H9 (cell line): ENCODE results near the gene HHAT. TPM values are rescaled to one million over a fixed set of nuclear protein-coding genes. Genes with fewer than 3 reads are reported as not detected.

Experiments
- DNase-seq: peaks from one replicate; pipeline ENCODE4 v3.0.0-alpha.2; 2017
- H2AFZ ChIP-seq: one replicate; pipeline ENCODE4 v1.6.1; 2013; ENCODE audit warnings: mild to moderate bottlenecking, low read length, control low read depth, moderate library complexity
- H2AK5ac ChIP-seq: 2 replicates; pipeline ENCODE4 v1.6.1; 2013; ENCODE audit warnings: low read length, control low read depth, mixed read lengths; ENCODE audit not compliant: insufficient read length
- H2BK120ac ChIP-seq: one replicate; pipeline ENCODE4 v1.6.1; 2013; ENCODE audit warnings: low read depth, mild to moderate bottlenecking, low read length, control low read depth, inconsistent platforms; ENCODE audit not compliant: poor library complexity, severe bottlenecking
- H2BK12ac ChIP-seq: 2 replicates; pipeline ENCODE4 v1.6.1; 2013; ENCODE audit warnings: low read length, control low read depth, mixed read lengths, low read depth; ENCODE audit not compliant: insufficient read length
- H2BK15ac ChIP-seq: 2 replicates; pipeline ENCODE4 v1.6.1; 2013; ENCODE audit warnings: low read depth, low read length, control low read depth
- H2BK20ac ChIP-seq: one replicate; pipeline ENCODE4 v1.6.1; 2013; ENCODE audit warnings: low read depth, mild to moderate bottlenecking, low read length, control low read depth, inconsistent platforms; ENCODE audit not compliant: poor library complexity, severe bottlenecking
- H2BK5ac ChIP-seq: 2 replicates; pipeline ENCODE4 v1.6.1; 2013; ENCODE audit warnings: low read length, control low read depth, mixed read lengths; ENCODE audit not compliant: insufficient read length
- H3K14ac ChIP-seq: 2 replicates; pipeline ENCODE4 v1.6.1; 2013; ENCODE audit warnings: low read length, control low read depth; ENCODE audit not compliant: insufficient read depth
- H3K18ac ChIP-seq: 2 replicates; pipeline ENCODE4 v1.6.1; 2013; ENCODE audit warnings: low read depth, mild to moderate bottlenecking, mixed read lengths, low read length, control low read depth; ENCODE audit not compliant: insufficient read length
- H3K23ac ChIP-seq: 2 replicates; pipeline ENCODE4 v1.6.1; 2013; ENCODE audit warnings: low read length, control low read depth, mixed read lengths, low read depth; ENCODE audit not compliant: insufficient read length
- H3K23me2 ChIP-seq: 2 replicates; pipeline ENCODE4 v1.6.1; 2013; ENCODE audit warnings: low read depth, mild to moderate bottlenecking, mixed read lengths, low read length, control low read depth; ENCODE audit not compliant: insufficient read length, poor library complexity, severe bottlenecking
- H3K27ac ChIP-seq: 2 replicates; pipeline ENCODE4 v1.5.1; 2013; ENCODE audit warnings: low read length, control low read depth, mixed read lengths, low read depth; ENCODE audit not compliant: insufficient read length
- H3K27me3 ChIP-seq: 2 replicates; pipeline ENCODE4 v1.6.1; 2013; ENCODE audit warnings: low read length, control low read depth, inconsistent platforms; ENCODE audit not compliant: insufficient read depth
- H3K4ac ChIP-seq: 2 replicates; pipeline ENCODE4 v1.6.1; 2013; ENCODE audit warnings: low read depth, mild to moderate bottlenecking, control low read depth, inconsistent platforms, low read length, moderate library complexity
- H3K4me1 ChIP-seq: 2 replicates; pipeline ENCODE4 v1.6.1; 2013; ENCODE audit warnings: low read length, control low read depth, inconsistent platforms; ENCODE audit not compliant: insufficient read depth
- H3K4me2 ChIP-seq: 2 replicates; pipeline ENCODE4 v1.6.1; 2013; ENCODE audit warnings: low read length, control low read depth, mixed read lengths; ENCODE audit not compliant: insufficient read length, insufficient read depth
- H3K56ac ChIP-seq: 2 replicates; pipeline ENCODE4 v1.6.1; 2013; ENCODE audit warnings: low read depth, mild to moderate bottlenecking, mixed read lengths, low read length, control low read depth; ENCODE audit not compliant: insufficient read length
- H3K79me1 ChIP-seq: 2 replicates; pipeline ENCODE4 v1.6.1; 2013; ENCODE audit warnings: low read depth, mild to moderate bottlenecking, moderate library complexity, low read length, control low read depth, inconsistent platforms; ENCODE audit not compliant: insufficient read depth, poor library complexity, severe bottlenecking
- H3K79me2 ChIP-seq: 2 replicates; pipeline ENCODE4 v1.6.1; 2013; ENCODE audit warnings: low read length, control low read depth, inconsistent platforms; ENCODE audit not compliant: insufficient read depth
- H3K9ac ChIP-seq: 2 replicates; pipeline ENCODE4 v1.6.1; 2013; ENCODE audit warnings: low read length, control low read depth, mixed read lengths; ENCODE audit not compliant: insufficient read length; ENCODE audit errors: extremely low read depth
- H3K9me3 ChIP-seq: one replicate; pipeline ENCODE4 v1.6.1; 2013; ENCODE audit warnings: low read depth, low read length, inconsistent platforms; ENCODE audit not compliant: control insufficient read depth
- H3T11ph ChIP-seq: one replicate; pipeline ENCODE4 v1.6.1; 2013; ENCODE audit warnings: mild to moderate bottlenecking, low read length, control low read depth, inconsistent platforms
- H4K20me1 ChIP-seq: one replicate; pipeline ENCODE4 v1.6.1; 2013; ENCODE audit not compliant: control insufficient read depth, insufficient read length, insufficient read depth
- H4K5ac ChIP-seq: 2 replicates; pipeline ENCODE4 v1.6.1; 2013; ENCODE audit warnings: low read depth, mild to moderate bottlenecking, mixed read lengths, low read length, control low read depth; ENCODE audit not compliant: insufficient read length
- H4K8ac ChIP-seq: replicated peaks from 2 replicates; pipeline ENCODE4 v1.6.1; 2013; ENCODE audit warnings: low read length, control low read depth, mixed read lengths, low read depth; ENCODE audit not compliant: insufficient read length
- H4K91ac ChIP-seq: 2 replicates; pipeline ENCODE4 v1.6.1; 2013; ENCODE audit warnings: low read depth, mild to moderate bottlenecking, moderate library complexity, mixed read lengths, low read length, control low read depth; ENCODE audit not compliant: insufficient read length
- H3K27ac Mint-ChIP-seq, 3 experiments: 2 replicates in 2 of 3; 3 replicates in 1 of 3; pipeline ENCODE4 v1.8.0; 2020 to 2021; ENCODE audit warnings: mixed read lengths in 3 of 3, mild to moderate bottlenecking in 1 of 3, moderate library complexity in 1 of 3
- H3K27me3 Mint-ChIP-seq: 2 replicates; pipeline ENCODE4 v1.8.0; 2021; ENCODE audit warnings: low read depth, mild to moderate bottlenecking, moderate library complexity, mixed read lengths
- H3K36me3 Mint-ChIP-seq, 3 experiments: 2 replicates in 2 of 3; 3 replicates in 1 of 3; pipeline ENCODE4 v1.8.0; 2020 to 2021; ENCODE audit warnings: low read depth in 3 of 3, mixed read lengths in 3 of 3; ENCODE audit not compliant: insufficient read depth in 1 of 3
- H3K4me1 Mint-ChIP-seq, 2 experiments: 2 replicates each; pipeline ENCODE4 v1.8.0; 2020; ENCODE audit warnings: mixed read lengths in 2 of 2
- H3K4me3 Mint-ChIP-seq, 2 experiments: 2 replicates in 1 of 2; 3 replicates in 1 of 2; pipeline ENCODE4 v1.8.0; 2020 to 2021; ENCODE audit warnings: mild to moderate bottlenecking in 2 of 2, mixed read lengths in 2 of 2, moderate library complexity in 1 of 2
- H3K9me3 Mint-ChIP-seq, 2 experiments: 2 replicates in 1 of 2; 3 replicates in 1 of 2; pipeline ENCODE4 v1.8.0; 2020; ENCODE audit warnings: mild to moderate bottlenecking in 2 of 2, mixed read lengths in 2 of 2, moderate library complexity in 1 of 2
- WGBS: extraction: QIAGEN DNeasy Blood & Tissue Kit; methylation state at CpG from one replicate; pipeline ENCODE4 v1.1.7; 2013; ENCODE audit warnings: missing lambda C conversion rate, low lambda C conversion rate, mixed read lengths; ENCODE audit not compliant: insufficient read length; ENCODE audit errors: extremely low coverage; 5-methylcytosine and 5-hydroxymethylcytosine counted together
- total RNA-seq: library from RNA; stranded (reverse); gene quantifications from 2 replicates; pipeline ENCODE4 v1.2.1, GENCODE V29; 2021
- TF ChIP-seq, protein P1 (sequence below): fragments of 200-600 bp; sonication (generic); conservative IDR thresholded peaks from 3 replicates; pipeline ENCODE4 v1.8.0; 2021; ENCODE audit warnings: antibody characterized with exemption, mild to moderate bottlenecking

Gene HHAT
- total RNA-seq, 1 experiment from 2014 or later, result 0.48 TPM

DNA sequence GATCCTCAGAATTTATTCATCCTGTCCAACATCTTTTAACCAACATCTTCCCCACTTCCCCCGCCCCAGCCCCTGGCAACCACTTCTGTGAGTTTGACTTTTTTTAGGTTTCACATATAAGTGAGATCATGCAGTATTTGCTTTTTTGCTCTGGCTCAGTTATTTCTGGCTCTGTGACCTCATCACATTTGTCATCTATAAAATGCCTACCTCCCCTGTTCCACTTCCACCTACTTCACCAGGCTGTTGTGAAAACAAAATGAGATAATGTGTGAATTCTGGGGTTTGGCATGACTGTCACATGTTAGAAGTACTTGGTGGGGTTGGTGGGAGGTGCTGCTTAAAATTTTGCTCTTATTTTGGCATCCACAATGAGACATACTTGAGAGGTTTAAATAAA is 18.4 kb downstream of the HHAT start:
- Histone ChIP-seq H3K79me2 (no peaks in the 10 kb centered on the region), H4K5ac (no peak overlapping the region), H2BK20ac (no peak overlapping the region), H3K56ac (no peak overlapping the region), H2AFZ (no peak overlapping the region), H2AK5ac (no peak overlapping the region), H3T11ph (no peak overlapping the region), H3K27me3 (no peaks in the 10 kb centered on the region), H2BK15ac (no peak overlapping the region), H2BK120ac (no peak overlapping the region), H3K14ac (no peak overlapping the region), H3K4me1 (no peaks in the 10 kb centered on the region), H2BK5ac (no peak overlapping the region), H3K9ac (no peak overlapping the region), H4K20me1 (no peaks in the 10 kb centered on the region), H3K79me1 (no peaks in the 10 kb centered on the region), H3K9me3 (no peaks in the 10 kb centered on the region), H3K23ac (no peak overlapping the region), H3K23me2 (no peaks in the 10 kb centered on the region), H4K91ac (no peak overlapping the region), H3K4ac (no peak overlapping the region), H2BK12ac (no peak overlapping the region), H3K18ac (no peak overlapping the region), H4K8ac (no peak overlapping the region), H3K4me2 (no peak overlapping the region), H3K27ac (no peak overlapping the region)
- Mint-ChIP-seq H3K4me3 (no peak overlapping the region), H3K4me1 (no peaks in the 10 kb centered on the region), H3K36me3 (no peaks in the 10 kb centered on the region), H3K9me3 (no peaks in the 10 kb centered on the region), H3K27me3 (peaks cover 14% of the 10 kb centered on the region), H3K27ac (peak overlapping the region in 1 of 3 experiments; percentile 63; a peak in 1 of 7 replicates)
- TF ChIP-seq, protein P1, sequence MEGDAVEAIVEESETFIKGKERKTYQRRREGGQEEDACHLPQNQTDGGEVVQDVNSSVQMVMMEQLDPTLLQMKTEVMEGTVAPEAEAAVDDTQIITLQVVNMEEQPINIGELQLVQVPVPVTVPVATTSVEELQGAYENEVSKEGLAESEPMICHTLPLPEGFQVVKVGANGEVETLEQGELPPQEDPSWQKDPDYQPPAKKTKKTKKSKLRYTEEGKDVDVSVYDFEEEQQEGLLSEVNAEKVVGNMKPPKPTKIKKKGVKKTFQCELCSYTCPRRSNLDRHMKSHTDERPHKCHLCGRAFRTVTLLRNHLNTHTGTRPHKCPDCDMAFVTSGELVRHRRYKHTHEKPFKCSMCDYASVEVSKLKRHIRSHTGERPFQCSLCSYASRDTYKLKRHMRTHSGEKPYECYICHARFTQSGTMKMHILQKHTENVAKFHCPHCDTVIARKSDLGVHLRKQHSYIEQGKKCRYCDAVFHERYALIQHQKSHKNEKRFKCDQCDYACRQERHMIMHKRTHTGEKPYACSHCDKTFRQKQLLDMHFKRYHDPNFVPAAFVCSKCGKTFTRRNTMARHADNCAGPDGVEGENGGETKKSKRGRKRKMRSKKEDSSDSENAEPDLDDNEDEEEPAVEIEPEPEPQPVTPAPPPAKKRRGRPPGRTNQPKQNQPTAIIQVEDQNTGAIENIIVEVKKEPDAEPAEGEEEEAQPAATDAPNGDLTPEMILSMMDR, result no peak
- DNase-seq, result no peak
- no CpG with 5 or more reads among the region's 1 CpG for WGBS
